ENCODE data around the gene RNF20. TPM values are rescaled to one million over a fixed set of nuclear protein-coding genes. Genes with fewer than 3 reads are reported as not detected.

RNF20 gene
- total RNA-seq, 4 donors from 2014 or later, result 26.6 to 34.4 (median 29.7) TPM

DNA sequence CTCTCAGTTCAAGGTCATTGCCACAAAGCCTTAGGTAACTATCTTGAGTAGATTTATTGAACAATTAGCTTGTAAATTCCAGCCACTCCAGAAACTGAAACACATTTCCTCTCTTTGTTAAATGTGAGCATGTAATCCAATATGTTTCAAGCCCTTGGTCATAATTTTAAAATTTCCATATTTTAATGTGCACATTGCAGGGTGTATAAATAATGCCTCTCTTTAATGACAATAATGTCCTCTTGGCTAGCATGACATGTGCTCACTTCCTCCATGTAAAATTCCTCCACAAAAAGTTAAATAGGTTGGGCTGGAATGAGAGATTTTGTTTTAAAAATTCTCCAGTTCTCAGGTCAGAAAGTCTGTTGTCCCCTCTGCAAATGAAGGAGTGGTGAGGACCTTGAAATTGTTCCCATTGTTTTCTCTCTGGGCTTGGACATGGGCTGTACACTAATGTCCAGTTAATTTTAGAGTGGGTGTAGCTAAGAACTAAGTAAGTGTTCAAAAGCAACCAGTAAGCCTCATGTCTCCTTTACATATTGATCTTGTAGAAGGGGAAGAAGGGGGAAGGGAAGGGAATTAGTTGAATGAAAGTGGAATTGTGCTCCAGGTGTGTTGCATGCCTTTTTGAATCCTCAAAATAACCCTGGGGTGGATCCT lies 58.3 kb downstream of the RNF20 start:
- H3K27ac ChIP-seq, result no peak overlapping the region
- intact Hi-C loops (cut with DNase I; ENCODE audit: low total_unique reads) (no loop called here), in situ Hi-C loops (cut with MboI; ENCODE audit: low sequenced_read_pairs in 4 of 4) (no loop called here)
- DNase-seq (no peak), ATAC-seq (no peak)
- no peaks in the 10 kb centered on the region for H3K9me3 ChIP-seq
- H3K4me3 ChIP-seq, result no peak overlapping the region
- TF ChIP-seq, protein P1, sequence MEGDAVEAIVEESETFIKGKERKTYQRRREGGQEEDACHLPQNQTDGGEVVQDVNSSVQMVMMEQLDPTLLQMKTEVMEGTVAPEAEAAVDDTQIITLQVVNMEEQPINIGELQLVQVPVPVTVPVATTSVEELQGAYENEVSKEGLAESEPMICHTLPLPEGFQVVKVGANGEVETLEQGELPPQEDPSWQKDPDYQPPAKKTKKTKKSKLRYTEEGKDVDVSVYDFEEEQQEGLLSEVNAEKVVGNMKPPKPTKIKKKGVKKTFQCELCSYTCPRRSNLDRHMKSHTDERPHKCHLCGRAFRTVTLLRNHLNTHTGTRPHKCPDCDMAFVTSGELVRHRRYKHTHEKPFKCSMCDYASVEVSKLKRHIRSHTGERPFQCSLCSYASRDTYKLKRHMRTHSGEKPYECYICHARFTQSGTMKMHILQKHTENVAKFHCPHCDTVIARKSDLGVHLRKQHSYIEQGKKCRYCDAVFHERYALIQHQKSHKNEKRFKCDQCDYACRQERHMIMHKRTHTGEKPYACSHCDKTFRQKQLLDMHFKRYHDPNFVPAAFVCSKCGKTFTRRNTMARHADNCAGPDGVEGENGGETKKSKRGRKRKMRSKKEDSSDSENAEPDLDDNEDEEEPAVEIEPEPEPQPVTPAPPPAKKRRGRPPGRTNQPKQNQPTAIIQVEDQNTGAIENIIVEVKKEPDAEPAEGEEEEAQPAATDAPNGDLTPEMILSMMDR (IDR thresholded peaks at IDR 0.05 in 4 of 5, conservative IDR thresholded peaks at IDR 0.05 in 1 of 5), result no peak
- TF ChIP-seq POLR2A (IDR thresholded peaks at IDR 0.05), result no peak
- H3K27me3 ChIP-seq, result no peaks in the 10 kb centered on the region
- H3K36me3 ChIP-seq, result no peaks in the 10 kb centered on the region
- no peaks in the 10 kb centered on the region for H3K4me1 ChIP-seq

DNA sequence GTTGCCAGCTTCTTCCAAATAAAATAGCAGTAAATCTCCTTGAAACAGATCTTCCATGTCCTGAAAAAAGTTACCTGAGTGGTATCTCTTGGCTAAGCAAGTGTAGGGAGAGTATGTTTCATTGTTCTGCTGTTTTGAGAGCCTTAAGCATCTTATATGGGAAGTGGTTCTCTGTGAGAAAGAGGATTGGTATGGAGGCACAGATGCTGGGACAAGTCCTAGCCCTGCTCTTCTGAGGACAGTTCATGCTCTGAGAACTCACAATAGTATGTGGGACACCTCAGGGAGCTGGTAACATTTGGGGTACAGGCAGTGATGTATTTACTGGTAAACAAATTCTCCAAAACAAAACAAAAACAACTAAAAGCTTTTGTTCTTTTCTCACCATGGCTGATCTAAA lies 59.1 kb downstream of the RNF20 start:
- no peaks in the 10 kb centered on the region for H3K36me3 ChIP-seq
- in situ Hi-C loops (cut with MboI; ENCODE audit: low sequenced_read_pairs in 4 of 4) (no loop called here), intact Hi-C loops (cut with DNase I; ENCODE audit: low total_unique reads) (no loop called here)
- TF ChIP-seq POLR2A (IDR thresholded peaks at IDR 0.05), result no peak
- TF ChIP-seq, protein P1 (IDR thresholded peaks at IDR 0.05 in 4 of 5, conservative IDR thresholded peaks at IDR 0.05 in 1 of 5), result no peak
- DNase-seq (no peak), ATAC-seq (no peak)
- no peaks in the 10 kb centered on the region for H3K27me3 ChIP-seq
- H3K4me3 ChIP-seq, result no peak overlapping the region
- H3K9me3 ChIP-seq, result no peaks in the 10 kb centered on the region
- no peaks in the 10 kb centered on the region for H3K4me1 ChIP-seq
- H3K27ac ChIP-seq, result no peak overlapping the region

DNA sequence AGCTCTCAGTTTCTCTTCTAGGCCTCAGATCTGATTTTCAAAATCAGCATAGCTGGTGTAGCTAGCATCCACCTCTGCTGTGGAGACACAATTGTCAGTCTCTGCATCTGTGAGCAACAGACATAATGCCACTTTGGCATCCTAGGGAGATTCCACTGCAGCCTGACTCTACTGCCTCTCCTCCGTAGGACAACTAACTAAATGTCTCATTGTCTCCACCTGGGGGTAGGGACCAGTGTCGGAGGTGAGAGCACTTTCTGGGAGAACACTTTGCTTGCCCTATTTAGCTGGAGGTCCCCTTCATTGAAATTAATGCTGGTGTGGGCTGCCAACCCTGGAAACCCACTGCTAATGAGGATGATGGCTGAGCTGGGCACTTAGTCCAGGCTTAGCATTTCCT lies 59.7 kb downstream of the RNF20 start:
- intact Hi-C loops (cut with DNase I; ENCODE audit: low total_unique reads), result no loop called here
- ATAC-seq, result no peak

DNA sequence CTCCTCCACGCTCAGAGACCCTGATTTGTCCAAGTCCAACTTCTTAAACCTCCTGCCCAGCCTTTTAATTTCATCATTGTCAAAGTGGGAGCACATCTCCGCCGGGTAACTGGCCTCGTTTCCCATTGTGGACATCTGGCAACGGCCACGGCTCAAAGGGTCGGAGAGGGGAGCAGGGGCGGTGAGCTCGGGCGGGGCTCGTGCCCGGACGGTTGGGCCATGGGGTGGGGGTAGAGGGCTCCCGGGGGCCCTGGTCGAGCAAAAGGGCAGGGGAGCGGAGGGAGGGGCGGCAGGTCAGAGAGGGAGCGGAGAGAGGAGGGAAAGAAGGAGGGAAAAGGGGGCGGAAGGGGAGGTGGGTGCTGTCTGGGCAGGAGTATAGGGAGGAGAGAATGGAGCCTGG lies 61.1 kb downstream of the RNF20 start, which contains the start of gene PPP3R2:
Gene PPP3R2 (minus strand): TSS at position 174 of the 400 bp plus-strand sequence. CDS start 48 bp downstream, at position 126.
- ATAC-seq (no peak), DNase-seq (no peak)
- intact Hi-C loops (cut with DNase I; ENCODE audit: low total_unique reads) (no loop called here), in situ Hi-C loops (cut with MboI; ENCODE audit: low sequenced_read_pairs in 4 of 4) (no loop called here)
- Histone ChIP-seq H3K27ac (no peak within 1 kb of the TSS), H3K4me1 (no peaks in the 10 kb centered on the region), H3K27me3 (no peaks in the 10 kb centered on the region), H3K36me3 (no peaks in the 10 kb centered on the region), H3K9me3 (no peaks in the 10 kb centered on the region), H3K4me3 (no peak within 1 kb of the TSS)
- TF ChIP-seq, protein P1 (IDR thresholded peaks at IDR 0.05 in 4 of 5, conservative IDR thresholded peaks at IDR 0.05 in 1 of 5), result no peak
- no peak for TF ChIP-seq POLR2A (IDR thresholded peaks at IDR 0.05)

More for the DNA sequence above, 59.7 kb downstream of the RNF20 start:
- H3K36me3 ChIP-seq, result no peaks in the 10 kb centered on the region
- in situ Hi-C loops (cut with MboI; ENCODE audit: low sequenced_read_pairs in 4 of 4), result no loop called here
- no peak overlapping the region for H3K4me3 ChIP-seq
- no peak for TF ChIP-seq POLR2A (IDR thresholded peaks at IDR 0.05)
- TF ChIP-seq, protein P1 (IDR thresholded peaks at IDR 0.05 in 4 of 5, conservative IDR thresholded peaks at IDR 0.05 in 1 of 5), result no peak
- DNase-seq, result no peak
- H3K4me1 ChIP-seq, result no peaks in the 10 kb centered on the region
- H3K27ac ChIP-seq, result no peak overlapping the region
- no peaks in the 10 kb centered on the region for H3K27me3 ChIP-seq
- no peaks in the 10 kb centered on the region for H3K9me3 ChIP-seq

Measured in gastrocnemius medialis (tissue), 4 donors.